HEK293 (cell line): Measurements from ENCODE around the gene GCLM.

Experiments used
- CTCF ChIA-PET: fragments of 350-600 bp; formaldehyde crosslinking; extraction: SDS; loops from one replicate; lab custom pipeline; 2021; ENCODE audit warnings: antibody characterized with exemption; lab: Yijun Ruan, JAX
- POLR2A ChIA-PET: fragments of 300-600 bp; formaldehyde crosslinking; extraction: SDS; loops from one replicate; lab custom pipeline; 2020; ENCODE audit warnings: antibody characterized with exemption, inconsistent platforms; lab: Yijun Ruan, JAX
- H3K27ac ChIP-seq: fragments of 200-500 bp; sonication (Bioruptor generic); 2 replicates; pipeline ENCODE4 v1.5.1; 2014; ENCODE audit warnings: low read depth, low read length, control low read depth, inconsistent platforms; ENCODE audit errors: extremely low read depth
- H3K36me3 ChIP-seq, 2 experiments: fragments of 200-500 bp in 1 of 2; sonication (Bioruptor generic) in 1 of 2; 1 replicate in 1 of 2; 2 replicates in 1 of 2; pipeline ENCODE4 v1.5.1; 2014 to 2017; ENCODE audit warnings: inconsistent platforms in 2 of 2, low read length in 2 of 2; ENCODE audit not compliant: control insufficient read depth in 2 of 2, insufficient read depth in 1 of 2
- H3K4me1 ChIP-seq: fragments of 200-500 bp; sonication (Bioruptor generic); 2 replicates; pipeline ENCODE4 v1.5.1; 2014; ENCODE audit warnings: mild to moderate bottlenecking, low read length, inconsistent platforms; ENCODE audit not compliant: control insufficient read depth, insufficient read depth
- H3K4me3 ChIP-seq: 2 replicates; pipeline ENCODE4 v1.5.1; 2011; ENCODE audit warnings: low read depth, mild to moderate bottlenecking, control low read depth, low read length, moderate library complexity
- H3K9me3 ChIP-seq: fragments of 200-500 bp; sonication (Bioruptor generic); 2 replicates; pipeline ENCODE4 v1.5.1; 2014; ENCODE audit warnings: low read depth, low read length, inconsistent platforms; ENCODE audit not compliant: control insufficient read depth, insufficient read depth
- AEBP2 ChIP-seq: fragments of 450-650 bp; formaldehyde crosslinking; IDR thresholded peaks from 2 replicates; pipeline ENCODE4 v1.5.1; 2016; ENCODE audit warnings: missing biosample characterization, missing genetic modification characterization, borderline replicate concordance
- EGR2 ChIP-seq: fragments of 450-650 bp; formaldehyde crosslinking; IDR thresholded peaks from 2 replicates; pipeline ENCODE4 v1.5.1; 2016; ENCODE audit warnings: low read depth, missing biosample characterization, missing genetic modification characterization
- FEZF1 ChIP-seq: fragments of 450-650 bp; formaldehyde crosslinking; IDR thresholded peaks from 2 replicates; pipeline ENCODE4 v1.5.1; 2016; ENCODE audit warnings: missing biosample characterization, missing genetic modification characterization
- GFI1B ChIP-seq: fragments of 450-650 bp; formaldehyde crosslinking; IDR thresholded peaks from 2 replicates; pipeline ENCODE4 v1.5.1; 2016; ENCODE audit warnings: missing biosample characterization, missing genetic modification characterization
- GLIS1 ChIP-seq: fragments of 450-650 bp; formaldehyde crosslinking; IDR thresholded peaks from 2 replicates; pipeline ENCODE4 v1.5.1; 2016; ENCODE audit warnings: missing biosample characterization, missing genetic modification characterization
- INSM2 ChIP-seq: fragments of 450-650 bp; formaldehyde crosslinking; IDR thresholded peaks from 2 replicates; pipeline ENCODE4 v1.5.1; 2016; ENCODE audit warnings: missing biosample characterization, missing genetic modification characterization
- KLF17 ChIP-seq: fragments of 450-650 bp; formaldehyde crosslinking; IDR thresholded peaks from 2 replicates; pipeline ENCODE4 v1.5.1; 2016; ENCODE audit warnings: missing biosample characterization, missing genetic modification characterization
- MEIS1 ChIP-seq: sonication (generic); formaldehyde crosslinking; IDR thresholded peaks from 2 replicates; pipeline ENCODE4 v1.8.1; 2022; ENCODE audit warnings: missing genetic modification reagents, mild to moderate bottlenecking, borderline replicate concordance
- OVOL3 ChIP-seq: fragments of 450-650 bp; formaldehyde crosslinking; IDR thresholded peaks from 2 replicates; pipeline ENCODE4 v1.5.1; 2016; ENCODE audit warnings: missing biosample characterization, missing genetic modification characterization
- PRDM1 ChIP-seq: fragments of 450-650 bp; formaldehyde crosslinking; IDR thresholded peaks from 2 replicates; pipeline ENCODE4; 2016; ENCODE audit warnings: missing biosample characterization, missing genetic modification characterization
- RBAK ChIP-seq: fragments of 450-650 bp; formaldehyde crosslinking; IDR thresholded peaks from 2 replicates; pipeline ENCODE4 v1.5.1; 2016; ENCODE audit warnings: missing biosample characterization, missing genetic modification characterization
- REPIN1 ChIP-seq: fragments of 450-650 bp; formaldehyde crosslinking; IDR thresholded peaks from 2 replicates; pipeline ENCODE4 v1.5.1; 2017; ENCODE audit warnings: missing biosample characterization, missing genetic modification characterization, low read depth
- SCRT1 ChIP-seq: fragments of 450-650 bp; formaldehyde crosslinking; IDR thresholded peaks from 2 replicates; pipeline ENCODE4 v1.5.1; 2016; ENCODE audit warnings: missing biosample characterization, missing genetic modification characterization, borderline replicate concordance
- SP3 ChIP-seq: fragments of 450-650 bp; formaldehyde crosslinking; IDR thresholded peaks from 2 replicates; pipeline ENCODE4 v1.5.1; 2016; ENCODE audit warnings: missing biosample characterization, missing genetic modification characterization
- TRIM28 ChIP-seq: IDR thresholded peaks from 2 replicates; pipeline ENCODE4 v1.6.1; 2011; ENCODE audit warnings: low read length, control low read depth, borderline replicate concordance
- WT1 ChIP-seq: fragments of 450-650 bp; formaldehyde crosslinking; IDR thresholded peaks from 2 replicates; pipeline ENCODE4 v1.5.1; 2016; ENCODE audit warnings: missing biosample characterization, missing genetic modification characterization
- ZBTB17 ChIP-seq: fragments of 450-650 bp; formaldehyde crosslinking; IDR thresholded peaks from 2 replicates; pipeline ENCODE4 v1.5.1; 2016; ENCODE audit warnings: missing biosample characterization, missing genetic modification characterization
- ZBTB20 ChIP-seq: fragments of 450-650 bp; formaldehyde crosslinking; IDR thresholded peaks from 2 replicates; pipeline ENCODE4 v1.5.1; 2016; ENCODE audit warnings: missing biosample characterization, missing genetic modification characterization
- ZBTB21 ChIP-seq: fragments of 450-650 bp; formaldehyde crosslinking; IDR thresholded peaks from 2 replicates; pipeline ENCODE4 v1.5.1; 2017; ENCODE audit warnings: missing biosample characterization, missing genetic modification characterization
- ZBTB48 ChIP-seq: fragments of 450-650 bp; formaldehyde crosslinking; IDR thresholded peaks from 2 replicates; pipeline ENCODE4 v1.5.1; 2016; ENCODE audit warnings: missing biosample characterization, missing genetic modification characterization
- ZNF112 ChIP-seq: fragments of 450-650 bp; formaldehyde crosslinking; IDR thresholded peaks from 2 replicates; pipeline ENCODE4 v1.5.0; 2017; ENCODE audit warnings: missing biosample characterization, missing genetic modification characterization
- ZNF146 ChIP-seq: fragments of 450-650 bp; formaldehyde crosslinking; IDR thresholded peaks from 2 replicates; pipeline ENCODE4 v1.5.1; 2016; ENCODE audit warnings: missing biosample characterization, missing genetic modification characterization
- ZNF302 ChIP-seq: fragments of 450-650 bp; formaldehyde crosslinking; IDR thresholded peaks from 2 replicates; pipeline ENCODE4 v1.5.1; 2016; ENCODE audit warnings: missing biosample characterization, missing genetic modification characterization, low read depth
- ZNF362 ChIP-seq: fragments of 450-650 bp; formaldehyde crosslinking; IDR thresholded peaks from 2 replicates; pipeline ENCODE4 v1.5.1; 2016; ENCODE audit warnings: missing biosample characterization, missing genetic modification characterization
- ZNF391 ChIP-seq: fragments of 450-650 bp; formaldehyde crosslinking; IDR thresholded peaks from 2 replicates; pipeline ENCODE4 v1.5.1; 2016; ENCODE audit warnings: low read depth, missing biosample characterization, missing genetic modification characterization, borderline replicate concordance
- ZNF394 ChIP-seq: fragments of 450-650 bp; formaldehyde crosslinking; IDR thresholded peaks from 2 replicates; pipeline ENCODE4 v1.5.1; 2016; ENCODE audit warnings: missing biosample characterization, missing genetic modification characterization, mild to moderate bottlenecking, moderate library complexity, borderline replicate concordance
- ZNF610 ChIP-seq: fragments of 450-650 bp; formaldehyde crosslinking; IDR thresholded peaks from 2 replicates; pipeline ENCODE4 v1.5.1; 2016; ENCODE audit warnings: missing biosample characterization, missing genetic modification characterization, borderline replicate concordance
- ZNF626 ChIP-seq: fragments of 450-650 bp; sonication (Bioruptor Pico); formaldehyde crosslinking; IDR thresholded peaks from 2 replicates; pipeline ENCODE4 v1.5.1; 2018; ENCODE audit warnings: missing biosample characterization, missing genetic modification characterization, inconsistent platforms
- ZNF645 ChIP-seq: fragments of 450-650 bp; formaldehyde crosslinking; IDR thresholded peaks from 2 replicates; pipeline ENCODE4; 2016; ENCODE audit warnings: missing biosample characterization, missing genetic modification characterization
- ZNF664 ChIP-seq: fragments of 450-650 bp; formaldehyde crosslinking; IDR thresholded peaks from 2 replicates; pipeline ENCODE4 v1.5.1; 2016; ENCODE audit warnings: missing biosample characterization, missing genetic modification characterization
- ZNF701 ChIP-seq: fragments of 450-650 bp; formaldehyde crosslinking; IDR thresholded peaks from 2 replicates; pipeline ENCODE4 v1.5.1; 2016; ENCODE audit warnings: missing biosample characterization, missing genetic modification characterization
- ZNF791 ChIP-seq: fragments of 450-650 bp; formaldehyde crosslinking; IDR thresholded peaks from 2 replicates; pipeline ENCODE4 v1.5.1; 2016; ENCODE audit warnings: missing biosample characterization, missing genetic modification characterization
- ZNF792 ChIP-seq: fragments of 450-650 bp; formaldehyde crosslinking; IDR thresholded peaks from 2 replicates; pipeline ENCODE4 v1.5.1; 2016; ENCODE audit warnings: missing biosample characterization, missing genetic modification characterization
- ZSCAN30 ChIP-seq: fragments of 450-650 bp; IDR thresholded peaks from 2 replicates; pipeline ENCODE4 v1.5.1; 2018; ENCODE audit warnings: missing biosample characterization, mild to moderate bottlenecking, missing genetic modification characterization, moderate library complexity

Gene GCLM

GRCh38 chr1:93882269-93882668 lies 27.0 kb downstream of the GCLM start:
- TF ChIP-seq ZNF302 (tag by site-specific recombination) (no peak), ZSCAN30 (tag by site-specific recombination) (no peak), ZNF112 (no peak), MEIS1 (CRISPR knock-in tag) (no peak), TRIM28 (no peak), ZNF701 (no peak), INSM2 (no peak), ZNF664 (tag by site-specific recombination) (no peak), GFI1B (tag by site-specific recombination) (no peak), OVOL3 (tag by site-specific recombination) (no peak), ZNF362 (tag by site-specific recombination) (no peak), ZNF792 (tag by site-specific recombination) (no peak), ZBTB20 (no peak), WT1 (tag by site-specific recombination) (no peak), KLF17 (tag by site-specific recombination) (no peak), GLIS1 (tag by site-specific recombination) (no peak), EGR2 (tag by site-specific recombination) (no peak), ZNF146 (tag by site-specific recombination) (no peak), SCRT1 (no peak), ZNF645 (tag by site-specific recombination) (no peak)
- Histone ChIP-seq H3K9me3 (no peaks in the 10 kb centered on the region), H3K4me3 (no peak overlapping the region), H3K27ac (no peak overlapping the region), H3K36me3 (peaks cover 0 to 9% of the 10 kb centered on the region in 2 experiments; a peak in 1 of 3 replicates), H3K4me1 (peaks cover 6% of the 10 kb centered on the region)
- POLR2A ChIA-PET: no interaction called here
- CTCF ChIA-PET: no interaction called here

- ChIA-PET CTCF (no interaction called here), POLR2A (no interaction called here)
- Histone ChIP-seq H3K9me3 (no peaks in the 10 kb centered on the region), H3K36me3 (peaks cover 11 to 25% of the 10 kb centered on the region in 2 experiments; a peak in 2 of 3 replicates), H3K27ac (no peak overlapping the region), H3K4me3 (no peak overlapping the region), H3K4me1 (peaks cover 6% of the 10 kb centered on the region)
- TF ChIP-seq ZNF610 (no peak), ZNF391 (tag by site-specific recombination) (no peak), RBAK (no peak), AEBP2 (tag by site-specific recombination) (no peak), FEZF1 (tag by site-specific recombination) (no peak), ZNF791 (no peak), ZBTB48 (tag by site-specific recombination) (no peak), ZBTB21 (tag by site-specific recombination) (no peak), ZNF626 (tag by site-specific recombination) (no peak), SCRT1 (no peak), SP3 (tag by site-specific recombination) (no peak), ZBTB17 (tag by site-specific recombination) (0 out of 2 replicates have a peak, but pooled peaks have one; percentile 13), PRDM1 (tag by site-specific recombination) (0 out of 2 replicates have a peak, but pooled peaks have one; percentile 22), ZNF394 (tag by site-specific recombination) (no peak), REPIN1 (tag by site-specific recombination) (no peak)
Observed at GRCh38 chr1:93880731-93881130, 28.5 kb downstream of the GCLM start.
